Activated T-helper 17 cell treated with anti-CD3 and anti-CD28 coated beads, Interleukin-2, amount 50 U/mL, for 72 hours (primary cell): ENCODE results near the gene EFCAB6. TPM values are rescaled to one million over a fixed set of nuclear protein-coding genes. Genes with fewer than 3 reads are reported as not detected.

ENCODE experiments used
- ATAC-seq: fragments of 150-1000 bp; cut with Tn5 transposase; replicated peaks from 2 replicates; pipeline ENCODE4 v1.10.0; 2021; ENCODE audit warnings: mild to moderate bottlenecking, moderate library complexity
- H3K27ac Mint-ChIP-seq: one replicate; pipeline ENCODE4 v1.8.0; 2022; ENCODE audit warnings: mixed read lengths
- H3K27me3 Mint-ChIP-seq: one replicate; pipeline ENCODE4 v1.8.0; 2022; ENCODE audit warnings: mixed read lengths
- H3K36me3 Mint-ChIP-seq: one replicate; pipeline ENCODE4 v1.8.0; 2022; ENCODE audit warnings: low read depth, mild to moderate bottlenecking, mixed read lengths
- H3K4me1 Mint-ChIP-seq: one replicate; pipeline ENCODE4 v1.8.0; 2022; ENCODE audit warnings: mixed read lengths
- H3K4me3 Mint-ChIP-seq: one replicate; pipeline ENCODE4 v1.8.0; 2022; ENCODE audit warnings: mild to moderate bottlenecking, mixed read lengths
- H3K9me3 Mint-ChIP-seq: one replicate; pipeline ENCODE4 v1.8.0; 2022; ENCODE audit warnings: mixed read lengths
- total RNA-seq, 2 donors: library from RNA; stranded (reverse); gene quantifications; one replicate each; pipeline ENCODE4 v1.2.3, GENCODE V29; 2022

Gene EFCAB6
- total RNA-seq, 2 donors from 2014 or later = 0.09 TPM; not detected in 1

GRCh38 chr22:43498856-43499253 is 313.2 kb downstream of the EFCAB6 start:
- Mint-ChIP-seq H3K36me3 (no peaks in the 10 kb centered on the region), H3K4me1 (no peaks in the 10 kb centered on the region), H3K4me3 (no peak overlapping the region), H3K27ac (no peak overlapping the region), H3K9me3 (no peaks in the 10 kb centered on the region), H3K27me3 (no peaks in the 10 kb centered on the region)
- no peak for ATAC-seq

DNA sequence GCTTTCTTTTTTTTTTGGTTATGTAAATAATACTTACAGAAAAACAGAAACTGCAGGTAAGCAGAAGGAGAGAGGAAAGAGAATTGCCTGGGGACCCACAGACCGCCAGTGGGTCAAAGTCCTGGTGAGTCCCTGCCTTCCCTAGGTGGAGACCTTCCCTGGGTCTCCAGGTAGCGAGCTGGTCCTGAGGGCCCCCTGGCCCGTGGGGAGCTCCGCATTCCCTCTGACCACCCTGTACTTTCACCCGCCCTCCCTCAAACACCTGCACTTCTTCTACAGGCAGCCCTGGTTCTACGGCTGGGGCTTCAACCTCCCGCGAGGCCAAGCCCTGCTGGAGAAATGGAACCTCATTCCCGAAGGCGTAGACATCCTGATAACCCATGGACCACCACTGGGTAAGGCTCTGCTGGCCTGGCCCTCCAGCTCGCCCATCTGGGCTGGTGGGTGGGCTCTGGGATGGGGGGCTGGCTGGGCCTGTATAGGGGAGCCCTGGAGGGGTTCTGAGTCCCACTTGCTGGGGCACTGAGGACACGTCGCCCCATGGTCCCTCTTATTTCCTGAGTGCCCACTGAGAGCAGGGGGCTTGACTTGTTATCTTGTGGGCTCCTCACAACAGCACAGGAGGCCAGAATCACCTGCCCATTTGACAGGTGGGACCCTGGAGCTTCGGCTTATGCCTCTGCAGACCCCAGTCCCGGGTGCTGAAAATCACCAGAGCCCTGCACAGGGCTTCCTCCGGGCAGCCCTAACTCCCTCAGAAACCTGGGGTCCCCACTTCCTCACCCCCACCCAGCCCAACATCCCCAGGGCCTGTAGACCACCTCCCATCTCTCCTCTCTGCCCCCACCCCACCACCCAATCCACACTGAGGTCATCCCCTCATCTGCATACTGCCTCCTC is 313.9 kb downstream of the EFCAB6 start:
- ATAC-seq = no peak
- no peaks in the 10 kb centered on the region for H3K4me1 Mint-ChIP-seq
- no peaks in the 10 kb centered on the region for H3K27me3 Mint-ChIP-seq
- H3K36me3 Mint-ChIP-seq = no peaks in the 10 kb centered on the region
- H3K27ac Mint-ChIP-seq = no peak overlapping the region
- no peak overlapping the region for H3K4me3 Mint-ChIP-seq
- no peaks in the 10 kb centered on the region for H3K9me3 Mint-ChIP-seq

DNA sequence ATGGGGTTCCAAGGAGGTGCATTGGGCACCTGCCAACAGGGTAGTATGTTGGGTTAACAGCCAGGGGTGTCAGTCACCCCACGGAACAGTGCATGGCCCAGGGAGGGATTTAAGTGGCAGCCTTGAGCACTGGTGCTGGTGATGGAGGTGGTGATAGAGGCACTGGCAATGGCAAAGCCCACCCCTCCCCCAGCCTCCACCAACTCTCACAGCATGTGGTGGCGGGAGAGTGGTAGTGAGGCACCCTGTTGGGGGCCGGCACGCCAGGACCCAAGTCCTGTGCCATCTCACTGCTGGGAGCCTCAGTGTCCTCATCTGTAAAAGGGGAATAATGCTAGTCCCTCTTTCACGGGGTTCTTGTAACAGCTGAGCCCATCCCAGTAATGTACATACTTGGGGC is 318.8 kb downstream of the EFCAB6 start:
- no peak overlapping the region for H3K27ac Mint-ChIP-seq
- H3K27me3 Mint-ChIP-seq = no peaks in the 10 kb centered on the region
- peaks cover 8% of the 10 kb centered on the region for H3K9me3 Mint-ChIP-seq
- H3K4me3 Mint-ChIP-seq = no peak overlapping the region
- ATAC-seq = no peak
- H3K36me3 Mint-ChIP-seq = no peaks in the 10 kb centered on the region
- no peaks in the 10 kb centered on the region for H3K4me1 Mint-ChIP-seq

DNA sequence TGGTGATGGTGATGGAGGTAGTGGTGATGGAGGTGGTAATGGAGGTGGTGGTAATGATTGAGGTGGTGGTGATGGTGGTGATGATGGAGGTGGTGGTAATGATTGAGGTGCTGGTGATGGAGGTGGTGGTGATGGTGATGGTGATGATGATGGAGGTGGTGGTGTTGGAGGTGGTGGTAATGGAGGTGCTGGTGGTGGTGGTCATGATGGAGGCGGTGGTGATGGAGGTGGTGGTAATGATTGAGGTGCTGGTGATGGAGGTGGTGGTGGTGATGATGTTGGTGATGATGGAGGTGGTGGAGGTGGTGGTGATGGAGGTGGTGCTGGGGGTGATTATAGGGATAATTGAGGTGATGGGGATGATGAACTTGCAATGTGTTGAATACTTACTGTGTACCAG is 320.4 kb downstream of the EFCAB6 start:
- Mint-ChIP-seq H3K36me3 (no peaks in the 10 kb centered on the region), H3K27me3 (peaks cover 6% of the 10 kb centered on the region), H3K27ac (no peak overlapping the region), H3K9me3 (peaks cover 8% of the 10 kb centered on the region), H3K4me3 (no peak overlapping the region), H3K4me1 (no peaks in the 10 kb centered on the region)
- no peak for ATAC-seq

DNA sequence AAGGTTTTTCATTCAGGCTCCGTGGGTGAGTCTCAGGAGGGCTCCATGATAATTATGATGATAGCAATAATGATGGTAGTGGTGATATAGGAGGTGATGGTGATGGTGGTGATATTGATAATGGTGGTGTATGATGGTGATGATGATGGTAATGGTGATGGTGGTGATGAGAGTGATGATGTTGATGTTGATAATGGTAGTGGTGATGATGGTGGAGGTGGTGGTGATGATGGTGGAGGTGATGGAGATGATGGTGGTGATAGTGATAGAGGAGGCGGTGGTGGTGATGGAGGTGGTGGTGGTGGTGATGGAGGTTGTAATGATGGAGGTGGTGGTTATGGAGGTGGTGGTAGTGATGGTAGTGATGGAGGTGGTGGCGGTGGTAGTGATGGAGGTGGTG is 320.9 kb downstream of the EFCAB6 start:
- H3K4me3 Mint-ChIP-seq = no peak overlapping the region

DNA sequence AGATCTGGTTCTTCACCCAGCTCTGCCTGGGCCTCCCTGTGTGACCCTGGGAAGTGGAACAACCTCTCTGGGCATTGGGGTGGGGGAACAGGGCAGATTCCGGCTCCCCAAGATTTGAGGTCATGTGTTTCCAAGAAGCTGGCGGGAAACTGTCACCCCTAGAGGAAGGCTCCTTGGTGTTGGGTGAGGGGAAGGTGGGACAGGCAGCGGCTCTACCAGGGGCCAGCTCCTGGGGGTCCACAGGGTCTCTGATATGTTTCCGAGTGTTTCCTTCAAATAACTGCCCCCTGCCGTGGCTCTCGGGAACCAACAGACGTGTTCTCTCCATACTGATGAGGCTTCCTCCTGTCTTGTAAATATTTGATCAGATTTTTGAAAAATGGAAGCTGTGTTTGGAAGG is 321.8 kb downstream of the EFCAB6 start:
- Mint-ChIP-seq H3K9me3 (peaks cover 8% of the 10 kb centered on the region), H3K27me3 (peaks cover 6% of the 10 kb centered on the region), H3K27ac (no peak overlapping the region), H3K4me3 (no peak overlapping the region), H3K4me1 (no peaks in the 10 kb centered on the region), H3K36me3 (no peaks in the 10 kb centered on the region)
- no peak for ATAC-seq

More for the DNA sequence above, 320.9 kb downstream of the EFCAB6 start:
- Mint-ChIP-seq H3K36me3 (no peaks in the 10 kb centered on the region), H3K27ac (no peak overlapping the region), H3K9me3 (peaks cover 8% of the 10 kb centered on the region), H3K27me3 (peaks cover 6% of the 10 kb centered on the region), H3K4me1 (no peaks in the 10 kb centered on the region)
- ATAC-seq = no peak

- Mint-ChIP-seq H3K4me3 (no peak overlapping the region), H3K27ac (no peak overlapping the region), H3K4me1 (no peaks in the 10 kb centered on the region), H3K9me3 (peaks cover 8% of the 10 kb centered on the region), H3K27me3 (peaks cover 6% of the 10 kb centered on the region), H3K36me3 (no peaks in the 10 kb centered on the region)
- no peak for ATAC-seq
These were observed 323.2 kb downstream of the EFCAB6 start for GRCh38 chr22:43488937-43489336.

- no peak for ATAC-seq
- no peak overlapping the region for H3K27ac Mint-ChIP-seq
- H3K4me3 Mint-ChIP-seq = no peak overlapping the region
- H3K27me3 Mint-ChIP-seq = peaks cover 6% of the 10 kb centered on the region
- H3K4me1 Mint-ChIP-seq = no peaks in the 10 kb centered on the region
- H3K36me3 Mint-ChIP-seq = no peaks in the 10 kb centered on the region
- peaks cover 8% of the 10 kb centered on the region for H3K9me3 Mint-ChIP-seq
These were observed 323.9 kb downstream of the EFCAB6 start for GRCh38 chr22:43488031-43488866.

DNA sequence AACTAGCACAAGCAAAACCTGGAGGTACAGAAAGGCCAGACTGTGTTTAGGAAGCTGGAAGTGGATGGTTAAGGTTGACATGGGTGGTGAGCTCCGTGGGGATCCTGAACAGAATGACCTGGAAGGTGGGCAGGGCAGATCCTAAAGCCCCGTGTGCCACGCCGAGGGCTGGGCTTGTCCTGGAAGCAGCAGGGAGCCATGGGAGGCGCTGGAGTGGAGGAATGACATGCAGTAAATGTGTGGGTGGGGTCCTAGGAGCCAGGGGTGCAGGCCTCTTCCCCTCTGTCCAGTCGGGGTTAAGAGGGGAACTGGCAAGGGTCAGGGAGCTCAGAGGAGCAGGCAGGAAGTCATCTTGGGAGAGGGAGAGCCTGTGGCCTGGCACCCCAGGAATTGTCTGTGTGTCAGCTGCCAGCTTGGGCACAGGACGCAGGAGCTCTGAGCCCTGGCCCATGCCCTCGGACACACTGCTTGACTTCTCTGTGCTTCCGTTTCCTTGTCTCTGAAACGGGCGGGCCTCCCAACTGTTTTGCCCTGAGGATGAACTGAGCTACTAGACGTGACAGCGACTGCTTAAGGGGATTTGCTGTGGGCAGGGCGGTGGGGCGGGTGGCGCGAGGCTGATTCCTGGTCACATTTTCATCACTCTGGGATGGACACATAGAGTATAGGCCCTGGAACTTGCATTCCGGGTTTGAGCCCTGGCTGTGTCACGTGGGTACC is 324.6 kb downstream of the EFCAB6 start:
- H3K36me3 Mint-ChIP-seq = no peaks in the 10 kb centered on the region
- H3K9me3 Mint-ChIP-seq = peaks cover 8% of the 10 kb centered on the region
- ATAC-seq = no peak
- peaks cover 6% of the 10 kb centered on the region for H3K27me3 Mint-ChIP-seq
- H3K4me3 Mint-ChIP-seq = no peak overlapping the region
- H3K27ac Mint-ChIP-seq = no peak overlapping the region
- H3K4me1 Mint-ChIP-seq = no peaks in the 10 kb centered on the region

GRCh38 chr22:43485502-43486089 is 326.5 kb downstream of the EFCAB6 start:
- H3K27ac Mint-ChIP-seq = no peak overlapping the region
- H3K27me3 Mint-ChIP-seq = peaks cover 6% of the 10 kb centered on the region
- H3K9me3 Mint-ChIP-seq = no peaks in the 10 kb centered on the region
- no peaks in the 10 kb centered on the region for H3K36me3 Mint-ChIP-seq
- H3K4me3 Mint-ChIP-seq = no peak overlapping the region
- H3K4me1 Mint-ChIP-seq = no peaks in the 10 kb centered on the region
- ATAC-seq = no peak

DNA sequence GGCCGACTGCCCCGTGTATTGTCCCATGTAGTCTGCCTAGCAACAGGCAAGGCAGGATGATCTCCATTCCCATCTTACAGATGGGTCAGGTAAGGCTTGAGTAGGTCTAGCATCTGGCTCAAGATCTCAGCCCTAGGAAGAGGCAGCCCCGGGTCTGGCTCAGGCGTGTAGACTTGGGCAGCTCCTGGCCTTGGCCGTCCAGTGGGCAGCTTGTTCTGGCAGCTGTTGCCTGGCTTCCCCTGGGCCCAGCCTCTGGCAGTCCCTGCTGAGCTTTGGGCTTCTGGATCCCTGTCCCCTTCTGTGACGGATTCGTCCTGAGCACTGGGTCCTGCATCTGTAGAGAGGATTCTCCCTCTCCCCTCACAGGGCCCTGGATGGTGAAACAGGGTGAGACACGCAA is 327.9 kb downstream of the EFCAB6 start:
- Mint-ChIP-seq H3K27ac (no peak overlapping the region), H3K9me3 (no peaks in the 10 kb centered on the region), H3K4me1 (no peaks in the 10 kb centered on the region), H3K36me3 (no peaks in the 10 kb centered on the region), H3K4me3 (no peak overlapping the region), H3K27me3 (peaks cover 6% of the 10 kb centered on the region)
- ATAC-seq = no peak

GRCh38 chr22:43483669-43484068 is 328.4 kb downstream of the EFCAB6 start:
- no peak overlapping the region for H3K27ac Mint-ChIP-seq
- H3K9me3 Mint-ChIP-seq = no peaks in the 10 kb centered on the region
- peaks cover 6% of the 10 kb centered on the region for H3K27me3 Mint-ChIP-seq
- H3K36me3 Mint-ChIP-seq = no peaks in the 10 kb centered on the region
- H3K4me1 Mint-ChIP-seq = no peaks in the 10 kb centered on the region
- no peak for ATAC-seq
- no peak overlapping the region for H3K4me3 Mint-ChIP-seq

DNA sequence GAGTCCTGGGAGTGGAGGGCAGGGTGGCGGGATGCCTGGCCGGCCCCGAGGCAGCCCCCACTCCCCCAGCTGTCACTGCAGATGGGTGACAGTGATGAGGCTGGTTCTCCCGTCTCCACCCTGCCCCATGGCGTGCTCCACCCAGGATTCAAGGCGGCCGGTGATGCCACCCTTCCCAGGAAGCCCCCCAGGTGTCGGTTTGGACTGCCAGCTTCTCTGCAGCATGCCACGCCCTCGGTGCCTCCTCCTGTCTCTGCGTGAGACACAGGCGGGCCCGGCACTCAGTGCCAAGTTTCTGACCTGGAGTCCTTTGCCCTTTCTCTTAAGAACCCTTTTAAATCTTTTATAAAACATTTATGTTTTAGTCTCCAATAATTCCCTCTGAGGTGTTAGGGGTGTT is 328.8 kb downstream of the EFCAB6 start:
- Mint-ChIP-seq H3K27me3 (peaks cover 6% of the 10 kb centered on the region), H3K36me3 (no peaks in the 10 kb centered on the region), H3K27ac (no peak overlapping the region), H3K9me3 (no peaks in the 10 kb centered on the region), H3K4me3 (no peak overlapping the region), H3K4me1 (no peaks in the 10 kb centered on the region)
- ATAC-seq = no peak

DNA sequence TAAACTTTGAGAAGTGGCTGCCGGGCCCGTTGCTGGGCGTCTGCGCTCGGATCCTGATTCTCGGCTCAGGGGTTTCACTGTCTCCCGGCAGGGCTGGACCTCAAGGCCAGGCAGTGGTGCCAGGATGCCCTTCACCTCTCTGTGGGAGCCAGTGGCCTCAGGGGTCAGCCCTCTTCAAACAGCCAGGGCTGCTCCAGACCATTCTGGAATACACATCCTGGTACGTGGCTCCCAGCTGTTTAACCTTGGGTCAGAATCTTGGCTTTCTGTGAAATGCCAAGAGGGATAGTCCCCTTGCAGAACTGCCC is 329.8 kb downstream of the EFCAB6 start:
- H3K27ac Mint-ChIP-seq = no peak overlapping the region
- H3K9me3 Mint-ChIP-seq = no peaks in the 10 kb centered on the region
- no peak for ATAC-seq
- no peak overlapping the region for H3K4me3 Mint-ChIP-seq
- H3K27me3 Mint-ChIP-seq = peaks cover 4% of the 10 kb centered on the region
- H3K36me3 Mint-ChIP-seq = no peaks in the 10 kb centered on the region
- no peaks in the 10 kb centered on the region for H3K4me1 Mint-ChIP-seq
